T-helper 22 cell (primary cell): ENCODE data around the gene SLC17A3.

Source experiments
- DNase-seq: peaks from one replicate; pipeline ENCODE4 v3.0.0-alpha.2; 2020; ENCODE audit warnings: low read depth

Gene SLC17A3

GRCh38 chr6:25835442-25836283 lies 38.4 kb downstream of the SLC17A3 start:
- DNase-seq = no peak

- DNase-seq = no peak
Measured at GRCh38 chr6:25834950-25835349, 39.1 kb downstream of the SLC17A3 start.

GRCh38 chr6:25833136-25833535 lies 40.9 kb downstream of the SLC17A3 start:
- no peak for DNase-seq

GRCh38 chr6:25832670-25833069 lies 41.4 kb downstream of the SLC17A3 start:
- DNase-seq = no peak

- DNase-seq = no peak
Measured at GRCh38 chr6:25832307-25832662, 41.8 kb downstream of the SLC17A3 start.

- no peak for DNase-seq
Measured at GRCh38 chr6:25831532-25832306, 42.3 kb downstream of the SLC17A3 start, which contains the start of gene SLC17A1. TSS of gene SLC17A1 (minus strand) at chr6:25832052. CDS start at chr6:25830557, 1,495 bp downstream.

- DNase-seq = no peak
Measured at GRCh38 chr6:25830458-25830857, 43.6 kb downstream of the SLC17A3 start.

- no peak for DNase-seq
Measured at GRCh38 chr6:25829375-25829774, 44.7 kb downstream of the SLC17A3 start.

GRCh38 chr6:25821341-25821740 lies 52.7 kb downstream of the SLC17A3 start:
- no peak for DNase-seq

GRCh38 chr6:25816252-25816651 lies 57.8 kb downstream of the SLC17A3 start:
- DNase-seq = no peak

GRCh38 chr6:25815194-25815593 lies 58.8 kb downstream of the SLC17A3 start:
- no peak for DNase-seq

- DNase-seq = no peak
Measured at GRCh38 chr6:25804804-25805203, 69.2 kb downstream of the SLC17A3 start.

GRCh38 chr6:25801436-25801835 lies 72.6 kb downstream of the SLC17A3 start:
- DNase-seq = no peak
